ENCODE measurements around the gene TMEM174.

DNA sequence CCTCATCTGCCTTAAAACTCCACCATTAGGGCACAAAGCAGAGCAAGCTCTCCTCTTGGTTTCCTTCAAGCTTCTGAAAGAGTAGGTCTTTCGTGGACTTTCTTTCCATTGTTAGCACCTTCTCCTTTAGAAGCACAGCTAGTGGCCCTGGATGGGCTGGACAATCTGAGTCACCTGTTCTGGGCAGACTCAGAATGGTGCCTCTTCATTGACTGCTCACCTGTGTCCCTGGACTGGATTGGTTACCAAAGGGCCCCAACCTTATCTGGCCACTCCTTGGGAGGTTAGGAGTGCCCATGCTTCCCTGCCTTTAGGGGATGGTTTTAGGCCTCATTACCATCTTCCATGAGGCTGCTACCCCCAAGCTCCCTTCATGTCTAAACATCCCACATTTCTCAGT is 23.2 kb downstream of the TMEM174 start:
- TF ChIP-seq POLR2A (IDR thresholded peaks at IDR 0.05; ENCODE audit: low read depth, low read length) (no peak), TAF1 (IDR thresholded peaks at IDR 0.05; ENCODE audit: borderline replicate concordance, low read depth, low read length) (no peak)
